Measurements from ENCODE around the gene USP17L18. TPM values are rescaled to one million over a fixed set of nuclear protein-coding genes. Genes with fewer than 3 reads are reported as not detected.
A peak's percentile ranks its signal among the peaks of the same experiment; 100 is the strongest.
"Not testable (repeated sequence)": the region's sequence is repeated elsewhere in the genome, so short reads cannot be mapped to it uniquely, and the experiment has no call there.

USP17L18 gene
- not detected in 2 replicates for total RNA-seq (2011; cell fraction: chromatin; rRNA removed; ENCODE audit: low replicate concordance)
- total RNA-seq (2011; cell fraction: nucleolus; rRNA removed), result not detected in 2 replicates
- not detected in 2 replicates for total RNA-seq (2011; cell fraction: nucleoplasm; rRNA removed)
- total RNA-seq (2014; rRNA removed), result not detected in 2 replicates
- total RNA-seq (2014; rRNA removed; fragmentation: Illumina TruSeq; extraction: Trizol), result not detected in 2 replicates
- not detected in 2 replicates for total RNA-seq (2015; rRNA removed; fragmentation: Illumina TruSeq; extraction: Trizol)
- not detected in 2 replicates for total RNA-seq (2021)
- not detected in 2 replicates for polyA plus RNA-seq (2011; rRNA removed)
- not detected in 2 replicates for polyA plus RNA-seq (2011; cell fraction: cytosol; rRNA removed)
- not detected in 2 replicates for polyA plus RNA-seq (2011; cell fraction: nucleus; rRNA removed)
- polyA plus RNA-seq (2012), result not detected in 2 replicates
- polyA plus RNA-seq (2014; fragmentation: Illumina TruSeq; extraction: Trizol), result not detected in 2 replicates
- polyA plus RNA-seq (2014; fragmentation: Nextera tagmentation; extraction: Ambion mirVana), result not detected
- polyA plus RNA-seq (2014; rRNA removed), result not detected in 2 replicates
- not detected in 2 replicates for polyA minus RNA-seq (2011; rRNA and poly(A)+ RNA removed)
- polyA minus RNA-seq (2011; cell fraction: cytosol; rRNA and poly(A)+ RNA removed), result not detected in 2 replicates
- polyA minus RNA-seq (2011; cell fraction: nucleus; rRNA and poly(A)+ RNA removed), result not detected in 2 replicates
- not detected for Bru-seq, nascent RNA
- BruChase-seq, experiment 1, labeled RNA remaining after a 2-hour chase, result not detected
- not detected for BruChase-seq, experiment 2, labeled RNA remaining after a 6-hour chase
- long read RNA-seq, experiment 1, result 0 reads
- long read RNA-seq, experiment 2, result 0 reads
- long read RNA-seq, experiment 3, result 0 reads

- WGBS (ENCODE audit: insufficient coverage, low coverage, missing lambda C conversion rate), result 2% methylated on average over 11 of the region's 26 CpGs
- FAIRE-seq, result peak; percentile 46
- H3K36me3 ChIP-seq (ENCODE audit: control insufficient read depth, insufficient read depth, low read length); H3K9me3 ChIP-seq (replicated peaks; ENCODE audit: control insufficient read depth, insufficient read depth, low read depth, low read length); BruUV-seq (replicated peaks); H3K27ac ChIP-seq (ENCODE audit: extremely low read depth, low read depth, low read length); H3K27me3 ChIP-seq (ENCODE audit: control insufficient read depth in 2 of 2, insufficient read depth in 2 of 2, low read length in 2 of 2); H3K4me3 ChIP-seq; intact Hi-C loops (cut with micrococcal nuclease); H3K4me2 ChIP-seq (ENCODE audit: insufficient read depth, low read length); ATAC-seq; H4K20me1 ChIP-seq (replicated peaks; ENCODE audit: control insufficient read depth, insufficient read depth, low read length); H3K9ac ChIP-seq (ENCODE audit: insufficient read depth in 1 of 2, low read depth in 2 of 2, low read length in 2 of 2); DNase-seq (ENCODE audit: extremely low read depth in 1 of 4, low spot score in 3 of 4); POLR2A ChIA-PET; H3K9me1 ChIP-seq (ENCODE audit: control insufficient read depth, insufficient read depth, low read length); H2AFZ ChIP-seq (ENCODE audit: low read depth, low read length); H3K79me2 ChIP-seq (ENCODE audit: control insufficient read depth, insufficient read depth, low read length); H3K4me1 ChIP-seq (replicated peaks in 1 of 2; ENCODE audit: control insufficient read depth in 2 of 2, insufficient read depth in 2 of 2, low read length in 2 of 2); CTCF ChIA-PET (ENCODE audit: low intra/inter-chr PET ratio): not testable (repeated sequence)
- in situ Hi-C loops (cut with MboI), result loop anchor here (10.0 kb wide), 1 partner anchor 127 kb away; no protein-coding TSS in a partner anchor
Measured at GRCh38 chr4:9247953-9248680, at the start of gene USP17L18. USP17L18 (plus strand) TSS chr4:9248630; CDS start chr4:9248630, 0 bp downstream.

GRCh38 chr4:9210357-9210756, 38.1 kb upstream of the USP17L18 start, which contains the start of gene USP17L10:
USP17L10 (plus strand) TSS chr4:9210657; CDS start chr4:9210657, 0 bp downstream.
- FAIRE-seq; intact Hi-C loops (cut with micrococcal nuclease); H3K9me1 ChIP-seq (ENCODE audit: control insufficient read depth, insufficient read depth, low read length); POLR2A ChIA-PET; H2AFZ ChIP-seq (ENCODE audit: low read depth, low read length); DNase-seq (ENCODE audit: extremely low read depth in 1 of 4, low spot score in 3 of 4); H3K4me3 ChIP-seq; H3K27ac ChIP-seq (ENCODE audit: extremely low read depth, low read depth, low read length); BruUV-seq (replicated peaks); H3K9me3 ChIP-seq (replicated peaks; ENCODE audit: control insufficient read depth, insufficient read depth, low read depth, low read length); ATAC-seq; H3K27me3 ChIP-seq (ENCODE audit: control insufficient read depth in 2 of 2, insufficient read depth in 2 of 2, low read length in 2 of 2); H3K9ac ChIP-seq (ENCODE audit: insufficient read depth in 1 of 2, low read depth in 2 of 2, low read length in 2 of 2); H4K20me1 ChIP-seq (replicated peaks; ENCODE audit: control insufficient read depth, insufficient read depth, low read length); H3K36me3 ChIP-seq (ENCODE audit: control insufficient read depth, insufficient read depth, low read length); H3K4me1 ChIP-seq (replicated peaks in 1 of 2; ENCODE audit: control insufficient read depth in 2 of 2, insufficient read depth in 2 of 2, low read length in 2 of 2); H3K79me2 ChIP-seq (ENCODE audit: control insufficient read depth, insufficient read depth, low read length); CTCF ChIA-PET (ENCODE audit: low intra/inter-chr PET ratio); in situ Hi-C loops (cut with MboI); H3K4me2 ChIP-seq (ENCODE audit: insufficient read depth, low read length): not testable (repeated sequence)
- no CpG with 5 or more reads among the region's 13 CpGs for WGBS (ENCODE audit: insufficient coverage, low coverage, missing lambda C conversion rate)

GRCh38 chr4:9214701-9215100, 33.7 kb upstream of the USP17L18 start:
- FAIRE-seq; H3K4me3 ChIP-seq; H3K9me3 ChIP-seq (replicated peaks; ENCODE audit: control insufficient read depth, insufficient read depth, low read depth, low read length); DNase-seq (ENCODE audit: extremely low read depth in 1 of 4, low spot score in 3 of 4); H2AFZ ChIP-seq (ENCODE audit: low read depth, low read length); CTCF ChIA-PET (ENCODE audit: low intra/inter-chr PET ratio); H3K9ac ChIP-seq (ENCODE audit: insufficient read depth in 1 of 2, low read depth in 2 of 2, low read length in 2 of 2); BruUV-seq (replicated peaks); H4K20me1 ChIP-seq (replicated peaks; ENCODE audit: control insufficient read depth, insufficient read depth, low read length); H3K9me1 ChIP-seq (ENCODE audit: control insufficient read depth, insufficient read depth, low read length); in situ Hi-C loops (cut with MboI); ATAC-seq; intact Hi-C loops (cut with micrococcal nuclease); H3K4me2 ChIP-seq (ENCODE audit: insufficient read depth, low read length); H3K27me3 ChIP-seq (ENCODE audit: control insufficient read depth in 2 of 2, insufficient read depth in 2 of 2, low read length in 2 of 2); H3K36me3 ChIP-seq (ENCODE audit: control insufficient read depth, insufficient read depth, low read length); H3K4me1 ChIP-seq (replicated peaks in 1 of 2; ENCODE audit: control insufficient read depth in 2 of 2, insufficient read depth in 2 of 2, low read length in 2 of 2); POLR2A ChIA-PET; H3K79me2 ChIP-seq (ENCODE audit: control insufficient read depth, insufficient read depth, low read length); H3K27ac ChIP-seq (ENCODE audit: extremely low read depth, low read depth, low read length): not testable (repeated sequence)
- under 1% methylated on average over 8 of the region's 14 CpGs for WGBS (ENCODE audit: insufficient coverage, low coverage, missing lambda C conversion rate)

Data from K562 (cell line).